ENCODE data around the gene GABBR1. TPM values are rescaled to one million over a fixed set of nuclear protein-coding genes. Genes with fewer than 3 reads are reported as not detected.

Gene GABBR1
- total and polyA plus RNA-seq, 2 of the 13 experiments (the other 11 are each of a cell fraction or from before 2014, with no cell fraction given) = 0.07 to 0.37 TPM

- TF ChIP-seq PAXIP1 (CRISPR knock-in tag; conservative IDR thresholded peaks at IDR 0.05) = peak; percentile 56; the same call in 1 of the 2 replicates
- no peak for TF ChIP-seq ZSCAN20 (CRISPR knock-in tag; IDR thresholded peaks at IDR 0.05; ENCODE audit: borderline replicate concordance)
- no peak for TF ChIP-seq ZNF430 (CRISPR knock-in tag; IDR thresholded peaks at IDR 0.05)
- no peak for TF ChIP-seq ZNF446 (CRISPR knock-in tag; IDR thresholded peaks at IDR 0.05)
- no peak for TF ChIP-seq ZMAT3 (CRISPR knock-in tag; conservative IDR thresholded peaks at IDR 0.05)
- no peak for TF ChIP-seq ZNF782 (CRISPR knock-in tag; IDR thresholded peaks at IDR 0.05; ENCODE audit: borderline replicate concordance)
- no peak for TF ChIP-seq ARNTL (CRISPR knock-in tag; IDR thresholded peaks at IDR 0.05)
- TF ChIP-seq ZNF12 (CRISPR knock-in tag; IDR thresholded peaks at IDR 0.05) = no peak
- TF ChIP-seq FOXO1 (CRISPR knock-in tag; IDR thresholded peaks at IDR 0.05) = no peak
- TF ChIP-seq ZFP36L1 (CRISPR knock-in tag; IDR thresholded peaks at IDR 0.05) = no peak
- TF ChIP-seq SSRP1 (CRISPR knock-in tag; IDR thresholded peaks at IDR 0.05) = no peak
- TF ChIP-seq ZNF33A (CRISPR knock-in tag; IDR thresholded peaks at IDR 0.05; ENCODE audit: borderline replicate concordance) = 0 out of 2 replicates have a peak, but pooled peaks have one; percentile 30
- TF ChIP-seq ZSCAN31 (CRISPR knock-in tag; IDR thresholded peaks at IDR 0.05; ENCODE audit: low read depth) = no peak
- no peak for TF ChIP-seq ZSCAN5A (CRISPR knock-in tag; IDR thresholded peaks at IDR 0.05; ENCODE audit: borderline replicate concordance)
- no peak for TF ChIP-seq TSC22D2 (CRISPR knock-in tag; IDR thresholded peaks at IDR 0.05; ENCODE audit: borderline replicate concordance)
- no peak for TF ChIP-seq PRDM4 (CRISPR knock-in tag; IDR thresholded peaks at IDR 0.05; ENCODE audit: borderline replicate concordance)
- no peak for TF ChIP-seq HOXA5 (CRISPR knock-in tag; IDR thresholded peaks at IDR 0.05)
- TF ChIP-seq PITX1 (CRISPR knock-in tag; IDR thresholded peaks at IDR 0.05) = peak; percentile 13; the same call in 1 of the 2 replicates
- no peak for TF ChIP-seq ZNF567 (CRISPR knock-in tag; IDR thresholded peaks at IDR 0.05; ENCODE audit: borderline replicate concordance)
- no peak for TF ChIP-seq ZNF280B (CRISPR knock-in tag; IDR thresholded peaks at IDR 0.05; ENCODE audit: borderline replicate concordance)
- TF ChIP-seq HNRNPLL (IDR thresholded peaks at IDR 0.05; ENCODE audit: low read depth, low read length, poor library complexity, severe bottlenecking) = no peak
These were observed 73.3 kb downstream of the GABBR1 start, which contains the start of gene UBD (continued) for GRCh38 chr6:29559524-29560287.
